ENCODE data around the gene NT5DC3.

- TF ChIP-seq POLR2AphosphoS5 (IDR thresholded peaks at IDR 0.05; ENCODE audit: insufficient read depth in 1 of 2, low read depth in 1 of 2) (no peak), CTCF (IDR thresholded peaks at IDR 0.05) (no peak), POLR2A (IDR thresholded peaks at IDR 0.05) (no peak)
Observed at GRCh38 chr12:103773109-103773910, 67.7 kb downstream of the NT5DC3 start.
